A673 (cell line): ENCODE data around the gene DHRS13.

Experiments
- EZH2 ChIP-seq: fragments of 200-600 bp; sonication (generic); IDR thresholded peaks from 2 replicates; pipeline ENCODE4 v1.6.1; 2017; ENCODE audit warnings: borderline replicate concordance, low read depth, mild to moderate bottlenecking, mixed read lengths, antibody characterized with exemption, low read length; ENCODE audit not compliant: poor library complexity, severe bottlenecking
- TF ChIP-seq, protein P1 (sequence below): fragments of 300-800, 200-600 bp; sonication (generic); conservative IDR thresholded peaks from 2 replicates; pipeline ENCODE4 v1.5.1; 2017; ENCODE audit warnings: low read depth, mild to moderate bottlenecking, antibody characterized with exemption, low read length, moderate library complexity, mixed read lengths

DNA sequence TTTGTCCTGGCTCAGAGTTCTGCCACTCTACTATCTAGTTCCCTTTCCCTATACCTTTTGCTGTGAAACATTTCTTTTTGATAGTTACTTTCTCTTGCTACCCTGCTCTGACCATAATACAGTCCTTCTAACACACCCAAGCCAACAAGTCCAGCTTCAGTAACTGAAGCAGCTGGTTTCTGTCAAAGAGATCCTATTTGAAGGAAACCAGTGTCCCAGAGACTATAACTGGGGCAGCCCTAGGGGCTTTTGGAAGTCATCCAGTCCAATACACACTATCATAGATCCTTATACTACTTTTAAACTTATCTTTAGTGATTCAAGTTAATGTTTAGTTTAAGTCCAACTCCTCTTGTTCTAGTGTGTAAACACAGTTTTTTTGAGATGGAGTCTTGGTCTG, 17.3 kb upstream of the DHRS13 start:
- TF ChIP-seq, protein P1, sequence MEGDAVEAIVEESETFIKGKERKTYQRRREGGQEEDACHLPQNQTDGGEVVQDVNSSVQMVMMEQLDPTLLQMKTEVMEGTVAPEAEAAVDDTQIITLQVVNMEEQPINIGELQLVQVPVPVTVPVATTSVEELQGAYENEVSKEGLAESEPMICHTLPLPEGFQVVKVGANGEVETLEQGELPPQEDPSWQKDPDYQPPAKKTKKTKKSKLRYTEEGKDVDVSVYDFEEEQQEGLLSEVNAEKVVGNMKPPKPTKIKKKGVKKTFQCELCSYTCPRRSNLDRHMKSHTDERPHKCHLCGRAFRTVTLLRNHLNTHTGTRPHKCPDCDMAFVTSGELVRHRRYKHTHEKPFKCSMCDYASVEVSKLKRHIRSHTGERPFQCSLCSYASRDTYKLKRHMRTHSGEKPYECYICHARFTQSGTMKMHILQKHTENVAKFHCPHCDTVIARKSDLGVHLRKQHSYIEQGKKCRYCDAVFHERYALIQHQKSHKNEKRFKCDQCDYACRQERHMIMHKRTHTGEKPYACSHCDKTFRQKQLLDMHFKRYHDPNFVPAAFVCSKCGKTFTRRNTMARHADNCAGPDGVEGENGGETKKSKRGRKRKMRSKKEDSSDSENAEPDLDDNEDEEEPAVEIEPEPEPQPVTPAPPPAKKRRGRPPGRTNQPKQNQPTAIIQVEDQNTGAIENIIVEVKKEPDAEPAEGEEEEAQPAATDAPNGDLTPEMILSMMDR, result no peak
- TF ChIP-seq EZH2, result no peak
